ENCODE results near the gene PDXP. TPM values are rescaled to one million over a fixed set of nuclear protein-coding genes. Genes with fewer than 3 reads are reported as not detected.

PDXP gene
- total and polyA plus RNA-seq, 2 of the 4 experiments (the other 2 are of a cell fraction) = 5.4 to 24.1 TPM

DNA sequence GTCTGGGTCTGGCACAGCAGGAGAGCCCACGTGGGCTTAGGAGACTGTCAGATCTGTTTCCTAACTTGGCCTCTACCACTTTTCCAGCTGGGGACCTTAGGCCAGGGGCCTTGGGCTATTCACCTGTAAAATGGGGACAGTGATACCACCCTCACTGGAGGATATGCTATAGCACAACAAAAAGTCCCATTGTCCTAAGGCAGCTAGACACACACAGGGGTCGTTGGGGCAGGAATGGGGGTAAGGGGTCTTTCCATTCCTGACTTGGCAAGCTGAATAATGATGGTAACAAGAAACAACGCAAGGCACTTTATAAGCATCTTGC is 21.6 kb upstream of the PDXP start:
- ChIA-PET POLR2A (ENCODE audit: unreplicated experiment) (no interaction called here), CTCF (interaction anchor here (1.0 to 1.4 kb wide), 2 partner anchors 21 to 49 kb away, joined by 4 to 5 read pairs; partner anchors contain the start of genes NOL12 and PDXP)
- Histone ChIP-seq H2BK120ac (ENCODE audit: low read depth, low read length) (no peak overlapping the region), H2BK5ac (ENCODE audit: low read depth, low read length, poor library complexity, severe bottlenecking) (no peak overlapping the region), H3K4me1 (ENCODE audit: control insufficient read depth, insufficient read depth, low read length) (peaks cover 48% of the 10 kb centered on the region), H4K20me1 (ENCODE audit: insufficient read depth, low read length) (no peaks in the 10 kb centered on the region), H2AFZ (replicated peaks; ENCODE audit: low read length, poor library complexity) (peak overlapping the region; percentile 74), H3K9me3 (ENCODE audit: control insufficient read depth, insufficient read depth, low read length) (no peaks in the 10 kb centered on the region), H3K9ac (ENCODE audit: low read depth, low read length) (no peak overlapping the region), H4K91ac (ENCODE audit: insufficient read depth, low read depth, low read length) (no peak overlapping the region), H3K9me1 (ENCODE audit: insufficient read depth, low read length) (peaks cover 19% of the 10 kb centered on the region), H3K4ac (ENCODE audit: low read depth, low read length) (peak overlapping the region; percentile 46), H3K18ac (ENCODE audit: low read depth, low read length) (no peak overlapping the region), H2BK20ac (ENCODE audit: low read depth, low read length) (0 out of 2 replicates have a peak overlapping the region, but pooled peaks have one; percentile 16), H3K4me2 (ENCODE audit: low read depth, low read length) (no peak overlapping the region), H2AK9ac (replicated peaks; ENCODE audit: low read depth, low read length, poor library complexity) (peak overlapping the region; percentile 89), H2AK5ac (ENCODE audit: low read depth, low read length) (0 out of 2 replicates have a peak overlapping the region, but pooled peaks have one; percentile 17), H3K27me3 (ENCODE audit: control insufficient read depth, insufficient read depth, low read length) (no peaks in the 10 kb centered on the region), H3K27ac (ENCODE audit: insufficient read depth, low read length) (no peak overlapping the region), H3K79me1 (ENCODE audit: low read depth in 1 of 2, low read length in 2 of 2) (peaks cover 0 to 70% of the 10 kb centered on the region in 2 experiments; a peak in 3 of 4 replicates), H3K56ac (ENCODE audit: extremely low read depth, insufficient read depth, low read length) (no peak overlapping the region), H3K14ac (replicated peaks; ENCODE audit: low read depth, low read length) (0 out of 2 replicates have a peak overlapping the region, but pooled peaks have one; percentile 17), H3K4me3 (ENCODE audit: insufficient read depth, low read depth, low read length) (no peak overlapping the region), H4K8ac (ENCODE audit: low read depth in 2 of 2, low read length in 2 of 2) (no peak overlapping the region), H3K23ac (ENCODE audit: low read depth, low read length) (no peak overlapping the region), H3K36me3 (ENCODE audit: control insufficient read depth, insufficient read depth, low read length) (peaks cover 10% of the 10 kb centered on the region; the same call in 1 of the 2 replicates), H4K5ac (ENCODE audit: low read depth, low read length) (no peak overlapping the region), H2BK15ac (ENCODE audit: low read depth, low read length) (no peak overlapping the region)
- in situ Hi-C loops (cut with MboI; ENCODE audit: low sequenced_read_pairs) = no loop called here
- no TSS peak for BruUV-seq (replicated peaks)
- intact Hi-C loops (cut with micrococcal nuclease) = no loop called here
- dilution Hi-C loops (cut with HindIII; ENCODE audit: low sequenced_read_pairs, unreplicated experiment) = no loop called here
- ATAC-seq (ENCODE audit: low read depth) = no peak
- DNase-seq = no peak
- no CpG with 5 or more reads among the region's 3 CpGs for WGBS, 2 experiments (ENCODE audit: extremely low coverage in 2 of 2, insufficient read length in 1 of 2)
- TF ChIP-seq NFE2L2 (IDR thresholded peaks at IDR 0.05; ENCODE audit: low read depth, low read length) (no peak), CHD1 (IDR thresholded peaks at IDR 0.05; ENCODE audit: low read depth, low read length) (no peak), SMC3 (IDR thresholded peaks at IDR 0.05; ENCODE audit: low read depth, low read length) (no peak), MXI1 (IDR thresholded peaks at IDR 0.05; ENCODE audit: borderline replicate concordance, low read depth, low read length) (peak; percentile 67; the same call in 1 of the 2 replicates)
- TF ChIP-seq, protein P1, sequence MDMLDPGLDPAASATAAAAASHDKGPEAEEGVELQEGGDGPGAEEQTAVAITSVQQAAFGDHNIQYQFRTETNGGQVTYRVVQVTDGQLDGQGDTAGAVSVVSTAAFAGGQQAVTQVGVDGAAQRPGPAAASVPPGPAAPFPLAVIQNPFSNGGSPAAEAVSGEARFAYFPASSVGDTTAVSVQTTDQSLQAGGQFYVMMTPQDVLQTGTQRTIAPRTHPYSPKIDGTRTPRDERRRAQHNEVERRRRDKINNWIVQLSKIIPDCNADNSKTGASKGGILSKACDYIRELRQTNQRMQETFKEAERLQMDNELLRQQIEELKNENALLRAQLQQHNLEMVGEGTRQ (IDR thresholded peaks at IDR 0.05; ENCODE audit: low read depth, low read length) = peak; percentile 51; the same call in 1 of the 2 replicates
